GM12878 (cell line): Measurements from ENCODE around the gene HOXD3.

ENCODE experiments used
- BHLHE40 ChIP-seq, 2 experiments: fragments of 450-650 bp in 1 of 2; IDR thresholded peaks; 2 replicates each; pipeline ENCODE4 v1.6.1; 2011 to 2017; ENCODE audit warnings: low read depth in 2 of 2, borderline replicate concordance in 1 of 2, improper control_type of control experiment in 1 of 2, low read length in 1 of 2, mild to moderate bottlenecking in 1 of 2
- CBFB ChIP-seq: IDR thresholded peaks from 2 replicates; pipeline ENCODE4 v1.6.1; 2016; ENCODE audit warnings: antibody characterized with exemption, low read depth
- CEBPB ChIP-seq, 2 experiments: fragments of 150-350 bp in 1 of 2; IDR thresholded peaks; 2 replicates each; pipeline ENCODE4 v1.6.1; 2012 to 2014; ENCODE audit warnings: low read depth in 2 of 2, low read length in 2 of 2, borderline replicate concordance in 1 of 2, inconsistent platforms in 1 of 2
- EZH2 ChIP-seq: IDR thresholded peaks from 2 replicates; pipeline ENCODE4 v1.6.1; 2012; ENCODE audit warnings: low read depth, mild to moderate bottlenecking, control low read depth, inconsistent platforms, low read length, borderline replicate concordance; ENCODE audit not compliant: control insufficient read depth
- NR2F1 ChIP-seq: fragments of 450-650 bp; conservative IDR thresholded peaks from 2 replicates; pipeline ENCODE4 v1.6.1; 2017; ENCODE audit warnings: mild to moderate bottlenecking
- PML ChIP-seq: IDR thresholded peaks from 2 replicates; pipeline ENCODE4 v1.6.1; 2012; ENCODE audit warnings: low read length, inconsistent platforms
- POLR2A ChIP-seq: IDR thresholded peaks from 2 replicates; pipeline ENCODE4 v1.6.1; 2011; ENCODE audit warnings: low read depth, mild to moderate bottlenecking, low read length
- TF ChIP-seq, protein P1 (sequence below), 3 experiments: IDR thresholded peaks in 2 of 3; conservative IDR thresholded peaks in 1 of 3; 2 replicates each; pipeline ENCODE4 v1.5.1; 2011; ENCODE audit warnings: low read depth in 3 of 3, low read length in 3 of 3, mild to moderate bottlenecking in 3 of 3, control low read depth in 2 of 3, moderate library complexity in 2 of 3, inconsistent platforms in 1 of 3, mixed read lengths in 1 of 3; ENCODE audit not compliant: control insufficient read depth in 2 of 3, insufficient read depth in 1 of 3; ENCODE audit errors: extremely low read depth in 1 of 3
- TF ChIP-seq, protein P2 (sequence below): fragments of 450-650 bp; IDR thresholded peaks from 2 replicates; pipeline ENCODE4 v1.6.1; 2016; ENCODE audit warnings: mild to moderate bottlenecking, moderate library complexity, borderline replicate concordance
- TF ChIP-seq, protein P3 (sequence below): fragments of 450-650 bp; IDR thresholded peaks from 2 replicates; pipeline ENCODE4 v1.6.1; 2017; ENCODE audit warnings: mild to moderate bottlenecking

DNA sequence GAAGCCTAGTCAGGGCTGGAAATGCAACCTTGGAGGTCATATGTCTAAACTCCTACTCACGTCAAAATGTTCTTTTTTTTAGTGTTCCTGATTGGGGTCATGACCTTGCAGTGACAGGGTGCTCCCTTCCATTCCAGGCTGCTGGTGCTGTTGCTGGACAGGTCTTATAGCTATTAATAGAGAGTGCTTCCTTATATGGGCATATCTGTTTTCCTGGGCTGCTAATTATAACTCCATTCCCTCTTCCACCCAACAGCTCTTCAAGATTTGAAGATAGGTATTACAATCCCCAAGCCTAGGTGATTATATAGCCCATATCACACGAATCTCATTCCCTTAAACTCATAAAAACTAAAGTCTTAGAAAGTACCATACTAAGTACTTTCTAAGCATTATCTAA, 12.6 kb downstream of the HOXD3 start:
- no peak for TF ChIP-seq NR2F1
- no peak for TF ChIP-seq EZH2
- TF ChIP-seq BHLHE40 (IDR thresholded peaks at IDR 0.05; ENCODE audit: borderline replicate concordance in 1 of 2, low read depth in 2 of 2, low read length in 1 of 2) = no peak
- no peak for TF ChIP-seq CBFB
- TF ChIP-seq CEBPB (IDR thresholded peaks at IDR 0.05; ENCODE audit: borderline replicate concordance in 1 of 2, low read depth in 2 of 2, low read length in 2 of 2) = no peak
- TF ChIP-seq, protein P1, sequence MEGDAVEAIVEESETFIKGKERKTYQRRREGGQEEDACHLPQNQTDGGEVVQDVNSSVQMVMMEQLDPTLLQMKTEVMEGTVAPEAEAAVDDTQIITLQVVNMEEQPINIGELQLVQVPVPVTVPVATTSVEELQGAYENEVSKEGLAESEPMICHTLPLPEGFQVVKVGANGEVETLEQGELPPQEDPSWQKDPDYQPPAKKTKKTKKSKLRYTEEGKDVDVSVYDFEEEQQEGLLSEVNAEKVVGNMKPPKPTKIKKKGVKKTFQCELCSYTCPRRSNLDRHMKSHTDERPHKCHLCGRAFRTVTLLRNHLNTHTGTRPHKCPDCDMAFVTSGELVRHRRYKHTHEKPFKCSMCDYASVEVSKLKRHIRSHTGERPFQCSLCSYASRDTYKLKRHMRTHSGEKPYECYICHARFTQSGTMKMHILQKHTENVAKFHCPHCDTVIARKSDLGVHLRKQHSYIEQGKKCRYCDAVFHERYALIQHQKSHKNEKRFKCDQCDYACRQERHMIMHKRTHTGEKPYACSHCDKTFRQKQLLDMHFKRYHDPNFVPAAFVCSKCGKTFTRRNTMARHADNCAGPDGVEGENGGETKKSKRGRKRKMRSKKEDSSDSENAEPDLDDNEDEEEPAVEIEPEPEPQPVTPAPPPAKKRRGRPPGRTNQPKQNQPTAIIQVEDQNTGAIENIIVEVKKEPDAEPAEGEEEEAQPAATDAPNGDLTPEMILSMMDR (IDR thresholded peaks at IDR 0.05 in 2 of 3, conservative IDR thresholded peaks at IDR 0.05 in 1 of 3; ENCODE audit: control insufficient read depth in 2 of 3, extremely low read depth in 1 of 3, insufficient read depth in 1 of 3, low read depth in 3 of 3, low read length in 3 of 3) = no peak
- TF ChIP-seq, protein P2, sequence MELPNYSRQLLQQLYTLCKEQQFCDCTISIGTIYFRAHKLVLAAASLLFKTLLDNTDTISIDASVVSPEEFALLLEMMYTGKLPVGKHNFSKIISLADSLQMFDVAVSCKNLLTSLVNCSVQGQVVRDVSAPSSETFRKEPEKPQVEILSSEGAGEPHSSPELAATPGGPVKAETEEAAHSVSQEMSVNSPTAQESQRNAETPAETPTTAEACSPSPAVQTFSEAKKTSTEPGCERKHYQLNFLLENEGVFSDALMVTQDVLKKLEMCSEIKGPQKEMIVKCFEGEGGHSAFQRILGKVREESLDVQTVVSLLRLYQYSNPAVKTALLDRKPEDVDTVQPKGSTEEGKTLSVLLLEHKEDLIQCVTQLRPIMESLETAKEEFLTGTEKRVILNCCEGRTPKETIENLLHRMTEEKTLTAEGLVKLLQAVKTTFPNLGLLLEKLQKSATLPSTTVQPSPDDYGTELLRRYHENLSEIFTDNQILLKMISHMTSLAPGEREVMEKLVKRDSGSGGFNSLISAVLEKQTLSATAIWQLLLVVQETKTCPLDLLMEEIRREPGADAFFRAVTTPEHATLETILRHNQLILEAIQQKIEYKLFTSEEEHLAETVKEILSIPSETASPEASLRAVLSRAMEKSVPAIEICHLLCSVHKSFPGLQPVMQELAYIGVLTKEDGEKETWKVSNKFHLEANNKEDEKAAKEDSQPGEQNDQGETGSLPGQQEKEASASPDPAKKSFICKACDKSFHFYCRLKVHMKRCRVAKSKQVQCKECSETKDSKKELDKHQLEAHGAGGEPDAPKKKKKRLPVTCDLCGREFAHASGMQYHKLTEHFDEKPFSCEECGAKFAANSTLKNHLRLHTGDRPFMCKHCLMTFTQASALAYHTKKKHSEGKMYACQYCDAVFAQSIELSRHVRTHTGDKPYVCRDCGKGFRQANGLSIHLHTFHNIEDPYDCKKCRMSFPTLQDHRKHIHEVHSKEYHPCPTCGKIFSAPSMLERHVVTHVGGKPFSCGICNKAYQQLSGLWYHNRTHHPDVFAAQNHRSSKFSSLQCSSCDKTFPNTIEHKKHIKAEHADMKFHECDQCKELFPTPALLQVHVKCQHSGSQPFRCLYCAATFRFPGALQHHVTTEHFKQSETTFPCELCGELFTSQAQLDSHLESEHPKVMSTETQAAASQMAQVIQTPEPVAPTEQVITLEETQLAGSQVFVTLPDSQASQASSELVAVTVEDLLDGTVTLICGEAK = no peak
- TF ChIP-seq PML = no peak
- no peak for TF ChIP-seq POLR2A
- TF ChIP-seq, protein P3, sequence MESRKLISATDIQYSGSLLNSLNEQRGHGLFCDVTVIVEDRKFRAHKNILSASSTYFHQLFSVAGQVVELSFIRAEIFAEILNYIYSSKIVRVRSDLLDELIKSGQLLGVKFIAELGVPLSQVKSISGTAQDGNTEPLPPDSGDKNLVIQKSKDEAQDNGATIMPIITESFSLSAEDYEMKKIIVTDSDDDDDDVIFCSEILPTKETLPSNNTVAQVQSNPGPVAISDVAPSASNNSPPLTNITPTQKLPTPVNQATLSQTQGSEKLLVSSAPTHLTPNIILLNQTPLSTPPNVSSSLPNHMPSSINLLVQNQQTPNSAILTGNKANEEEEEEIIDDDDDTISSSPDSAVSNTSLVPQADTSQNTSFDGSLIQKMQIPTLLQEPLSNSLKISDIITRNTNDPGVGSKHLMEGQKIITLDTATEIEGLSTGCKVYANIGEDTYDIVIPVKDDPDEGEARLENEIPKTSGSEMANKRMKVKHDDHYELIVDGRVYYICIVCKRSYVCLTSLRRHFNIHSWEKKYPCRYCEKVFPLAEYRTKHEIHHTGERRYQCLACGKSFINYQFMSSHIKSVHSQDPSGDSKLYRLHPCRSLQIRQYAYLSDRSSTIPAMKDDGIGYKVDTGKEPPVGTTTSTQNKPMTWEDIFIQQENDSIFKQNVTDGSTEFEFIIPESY = no peak
